ENCODE results near the gene NBPF1.
"Not testable (repeated sequence)": the region's sequence is repeated elsewhere in the genome, so short reads cannot be mapped to it uniquely, and the experiment has no call there.

Gene NBPF1

DNA sequence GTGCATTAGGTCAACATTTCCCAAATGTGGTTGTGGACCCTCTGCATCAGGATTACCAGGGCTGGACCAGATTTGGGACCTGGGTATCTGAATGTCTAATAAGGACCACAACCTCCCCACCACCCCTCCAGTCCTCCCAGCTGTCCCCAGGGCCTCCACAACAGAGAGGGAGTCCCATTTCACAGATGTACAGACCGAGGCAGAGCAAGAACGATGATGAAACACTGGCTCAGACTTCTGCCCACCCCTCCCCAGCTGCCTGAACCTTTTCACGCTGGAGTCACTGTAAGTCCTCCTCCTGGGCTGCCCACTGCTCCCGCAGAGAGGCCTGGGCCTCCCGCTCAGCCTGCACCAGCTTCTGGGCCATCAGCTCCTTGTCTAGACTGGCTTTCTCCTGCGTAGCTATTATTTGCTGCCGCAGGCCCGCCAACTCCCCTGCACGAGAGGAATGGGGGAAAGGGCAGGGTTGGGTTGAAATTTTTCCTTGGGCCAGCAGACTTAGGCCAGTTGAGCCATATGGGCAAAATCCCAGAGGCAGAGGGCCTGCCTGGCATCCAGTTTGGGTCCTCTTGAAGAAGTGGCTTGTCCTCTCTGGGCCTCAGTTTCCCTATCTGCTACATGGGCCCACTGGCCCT lies 8.4 kb upstream of the NBPF1 start:
- not testable (repeated sequence) for DNase-seq (ENCODE audit: low read depth)

DNA sequence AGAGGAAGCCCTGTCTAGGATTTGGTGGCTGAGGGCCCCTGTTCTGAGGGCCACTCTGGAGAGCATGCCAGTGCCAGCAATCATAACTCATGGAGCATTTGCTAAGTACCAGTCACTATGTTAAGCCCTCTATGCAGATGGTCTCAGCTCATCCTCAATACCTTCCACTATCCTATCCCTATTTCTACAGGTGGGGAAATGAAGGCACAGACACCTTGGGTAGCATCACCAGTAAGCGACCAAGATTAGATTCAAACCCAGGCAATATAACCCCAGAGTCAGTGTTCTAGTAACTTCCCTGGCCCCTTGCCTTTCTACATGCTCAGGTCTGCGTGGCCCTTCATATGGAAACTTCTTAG lies 7.9 kb upstream of the NBPF1 start:
- no peak for DNase-seq (ENCODE audit: low read depth)

DNA sequence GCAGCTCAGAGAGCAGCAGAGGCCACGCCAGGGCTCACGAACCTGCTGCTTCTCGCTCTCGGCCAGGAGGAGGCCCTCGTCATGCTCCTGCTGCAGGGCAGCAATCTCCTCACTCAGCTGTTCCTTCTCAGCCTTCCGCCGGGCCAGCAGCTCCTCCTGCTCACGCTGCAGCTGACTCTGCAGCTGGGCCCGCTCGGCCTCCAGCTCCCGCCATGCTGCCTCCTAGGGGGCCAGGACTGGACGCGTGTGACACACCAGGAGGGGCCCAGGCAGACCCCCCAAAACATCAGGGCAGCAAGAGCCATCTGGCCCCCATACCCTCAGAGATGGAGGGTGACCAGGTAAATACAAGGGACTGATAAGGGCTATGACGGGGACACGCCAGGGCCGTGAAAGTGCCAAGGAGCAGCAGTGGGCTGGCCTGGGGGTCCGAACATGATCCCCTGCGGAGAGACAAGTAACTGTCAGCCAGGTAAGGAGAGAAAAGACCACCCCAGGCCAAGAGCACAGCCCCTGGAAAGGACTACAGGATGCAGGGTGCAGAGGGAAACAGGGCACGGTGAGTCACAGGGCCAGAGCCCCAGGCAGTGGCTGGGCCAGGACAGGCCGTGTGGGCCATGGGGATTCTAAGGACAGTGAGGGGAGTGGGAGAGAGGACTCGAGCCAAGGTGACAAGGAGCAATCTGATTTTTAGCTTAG lies 6.6 kb upstream of the NBPF1 start:
- not testable (repeated sequence) for DNase-seq (ENCODE audit: low read depth)

DNA sequence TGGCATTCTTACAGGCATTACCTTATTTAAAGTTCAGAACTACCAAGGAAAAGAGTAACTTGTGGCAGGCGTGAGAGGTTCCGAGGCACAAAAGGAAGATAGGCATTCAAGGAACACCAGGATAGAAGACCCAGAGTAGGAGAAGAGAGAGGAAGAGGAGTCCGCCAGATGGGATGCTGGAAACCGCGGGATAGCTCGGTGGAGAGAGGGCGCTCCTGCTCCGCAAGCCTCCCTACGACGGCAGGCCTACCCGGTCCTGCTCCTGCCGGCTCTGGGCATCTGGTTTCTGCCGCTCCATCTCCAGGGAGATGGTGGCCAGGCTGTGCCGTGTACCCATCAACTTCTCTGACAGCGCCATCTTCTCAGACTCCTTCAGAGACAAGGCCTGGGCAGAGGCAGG lies 5.4 kb upstream of the NBPF1 start:
- no peak for DNase-seq (ENCODE audit: low read depth)

DNA sequence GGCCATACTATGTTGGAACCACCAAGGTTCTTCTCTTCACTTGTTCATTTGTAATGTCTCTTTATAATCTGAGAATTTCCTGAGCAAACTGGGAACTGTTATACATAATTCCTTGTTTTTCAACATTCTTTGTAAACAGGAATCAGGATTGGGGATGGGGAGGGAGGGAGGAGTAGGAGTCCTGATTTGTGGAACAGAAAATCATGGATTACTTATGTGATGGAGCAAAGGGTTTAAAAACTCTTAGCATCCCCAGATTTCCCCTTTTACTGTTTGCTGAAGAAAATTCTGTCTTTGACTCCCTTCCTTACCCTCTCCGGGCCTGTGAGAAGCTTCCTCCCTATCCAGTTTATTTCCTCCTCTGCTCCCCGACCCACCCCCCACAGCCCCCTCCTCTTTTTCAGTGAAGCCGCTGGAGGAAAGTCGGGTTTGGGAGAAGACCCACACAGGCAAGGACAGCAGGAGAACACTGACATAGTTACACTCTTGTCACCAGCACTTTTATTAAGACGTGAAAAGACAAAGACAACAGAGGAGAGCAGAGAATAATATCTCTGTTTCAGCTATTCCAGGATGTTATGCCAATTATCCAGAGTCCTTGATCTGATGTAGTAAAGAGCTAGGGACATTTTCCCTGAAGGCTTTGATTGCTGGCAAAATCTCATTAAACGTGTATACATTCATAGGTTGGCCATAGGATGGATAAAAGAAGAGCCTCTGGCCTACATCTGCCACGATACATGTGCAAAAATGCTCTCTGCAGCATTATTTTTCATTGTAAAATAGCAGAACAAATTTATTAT lies 4.6 kb upstream of the NBPF1 start:
- no peak for DNase-seq (ENCODE audit: low read depth)

DNA sequence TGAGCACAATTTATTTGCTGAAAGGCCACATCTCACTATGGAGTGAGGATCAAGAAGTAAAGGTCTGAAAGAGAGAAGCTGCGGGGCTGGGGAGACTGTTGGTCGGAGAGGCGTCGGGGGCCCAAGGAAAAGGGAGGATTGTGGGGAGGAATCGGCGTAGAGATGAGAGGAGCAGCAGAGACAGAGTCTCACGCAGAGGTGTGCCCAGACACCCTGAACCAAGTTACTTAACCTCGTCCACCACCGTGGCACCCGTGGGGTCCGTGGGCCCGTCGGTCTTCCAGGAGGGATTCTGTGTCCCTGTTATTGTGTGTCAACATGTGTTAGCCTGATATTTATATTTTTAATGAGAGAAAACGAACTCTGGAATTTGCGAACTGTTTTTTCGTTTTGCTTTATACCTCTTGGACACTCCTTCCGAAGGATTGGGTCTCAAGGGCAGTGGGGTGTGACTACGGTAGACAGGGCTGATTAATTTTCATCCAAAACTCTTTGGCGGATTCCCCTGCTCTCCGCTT lies 3.8 kb upstream of the NBPF1 start:
- no peak for DNase-seq (ENCODE audit: low read depth)

DNA sequence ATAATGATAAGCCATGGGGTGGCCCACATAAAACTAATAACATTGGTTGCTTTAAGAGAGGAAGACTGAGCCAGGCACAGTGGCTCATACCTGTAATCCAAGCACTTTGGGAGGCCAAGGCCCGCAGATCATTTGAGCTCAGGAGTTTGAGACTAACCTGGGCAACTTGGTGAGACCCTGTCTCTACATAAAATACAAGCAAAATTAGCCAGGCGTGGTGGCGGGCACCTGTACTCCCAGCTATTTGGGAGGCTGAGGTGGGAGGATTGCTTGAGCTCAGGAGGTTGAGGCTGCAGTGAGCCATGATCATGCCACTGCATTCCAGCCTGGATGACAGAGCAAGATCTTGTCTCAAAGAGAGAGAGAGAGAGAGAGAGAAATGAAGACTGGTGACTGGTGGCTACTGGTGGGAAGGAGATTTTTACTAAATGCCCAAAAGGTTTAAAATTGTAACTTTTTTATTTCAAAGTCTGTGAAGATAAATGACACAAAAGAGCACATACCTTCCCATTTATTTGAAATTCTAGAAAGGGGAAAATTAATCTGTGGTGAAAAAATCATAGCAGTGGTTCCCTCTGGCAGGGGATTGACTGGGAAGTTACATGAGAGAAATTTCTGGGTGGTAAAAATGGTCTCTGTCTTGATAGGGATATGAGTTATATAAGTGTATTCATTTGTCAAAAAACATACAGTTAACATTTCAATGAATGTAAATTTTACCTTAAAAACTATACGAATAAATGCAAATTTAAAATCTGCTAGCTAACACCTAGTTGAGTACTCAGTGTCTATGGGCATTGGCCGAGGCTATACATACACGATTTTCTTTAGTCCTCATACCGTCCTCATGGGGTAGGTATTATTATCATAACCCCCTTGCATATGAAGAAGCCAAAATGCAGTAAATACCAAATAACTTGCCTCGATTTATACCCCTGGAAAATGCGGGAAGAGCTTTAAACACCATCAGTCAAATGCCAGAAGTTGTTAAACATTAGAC lies 2.2 kb upstream of the NBPF1 start:
- DNase-seq (ENCODE audit: low read depth), result no peak

DNA sequence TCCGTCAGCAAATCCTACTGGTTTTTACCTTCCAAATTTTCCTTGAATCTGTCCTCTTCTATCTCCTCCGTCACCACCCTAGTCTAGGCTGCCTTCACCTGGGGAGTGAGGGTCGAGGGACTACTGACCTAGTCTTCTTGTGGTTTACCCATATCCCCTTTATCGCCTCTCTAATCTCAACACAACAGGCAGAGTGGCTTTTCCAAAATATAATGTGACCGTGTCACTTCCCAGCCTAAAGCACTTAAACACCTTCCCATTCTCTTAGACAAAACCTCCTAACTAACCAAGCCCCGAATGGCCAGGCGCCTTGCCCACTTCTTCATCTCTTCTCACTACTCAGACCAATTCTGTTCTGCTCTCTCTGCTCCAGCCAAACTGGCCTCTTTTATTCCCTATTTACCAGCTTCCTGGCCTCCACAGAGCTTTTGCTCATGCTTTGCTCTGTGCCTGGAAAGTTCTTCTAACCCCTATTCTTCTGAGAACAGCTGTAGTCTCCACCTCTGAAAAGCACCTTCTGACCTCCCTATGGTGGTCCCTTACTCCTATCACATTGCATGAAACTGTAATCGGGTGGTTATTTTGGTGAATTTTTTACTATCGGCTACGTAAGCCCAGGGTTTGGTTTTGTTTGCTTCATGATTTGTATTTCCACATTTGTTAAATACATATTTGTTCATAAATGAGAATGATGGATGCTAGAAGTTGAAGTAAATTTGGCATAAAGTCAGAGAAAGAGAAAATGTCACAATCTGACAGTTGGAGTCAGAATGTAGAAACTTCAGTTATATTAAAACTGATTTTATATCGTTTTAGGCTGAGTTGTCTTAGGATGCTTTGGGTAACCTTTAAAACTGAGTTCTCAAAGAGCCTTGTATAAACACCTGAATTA lies 1.2 kb upstream of the NBPF1 start:
- DNase-seq (ENCODE audit: low read depth), result no peak

DNA sequence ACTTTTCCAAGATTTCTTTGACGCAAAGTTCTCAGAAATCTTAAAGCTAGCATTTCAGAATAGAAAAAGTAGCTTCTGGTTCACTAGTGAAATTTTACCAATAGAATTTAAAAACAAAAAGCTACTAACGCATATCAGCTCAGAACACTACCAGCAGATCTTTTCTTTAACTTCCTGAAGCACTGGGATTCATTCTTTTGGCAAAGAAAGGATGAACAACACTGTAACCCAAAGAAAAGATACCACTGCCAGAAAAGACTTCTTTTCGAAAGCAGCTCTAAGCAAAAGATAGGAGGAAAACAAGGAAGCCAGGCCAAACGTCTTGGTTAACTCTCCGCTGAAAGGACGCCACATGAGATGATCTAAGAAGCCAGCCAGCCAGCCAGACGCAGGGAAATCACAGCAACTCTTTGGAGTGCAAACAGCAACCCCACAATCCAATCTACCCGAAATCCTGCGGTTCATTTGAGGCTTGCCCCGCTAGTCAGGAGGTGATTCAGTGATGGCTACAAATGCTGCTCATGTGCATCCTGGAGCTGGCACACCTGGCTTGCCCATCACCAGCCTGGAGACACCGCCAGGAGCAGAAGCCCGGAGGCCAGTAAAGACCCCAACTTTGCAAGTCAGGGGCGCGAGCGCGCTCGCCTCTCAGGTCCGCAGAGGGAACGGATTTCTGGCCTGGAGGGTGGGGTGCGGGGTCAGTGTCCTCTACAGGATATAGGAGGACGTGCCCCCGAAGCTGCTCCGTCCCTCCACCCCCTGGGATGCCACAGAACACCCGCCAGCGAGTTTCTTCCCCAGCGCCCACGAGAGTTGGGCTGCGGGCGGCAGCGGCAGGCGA lies 812 bp downstream of the NBPF1 start:
- DNase-seq (ENCODE audit: low read depth), result no peak

DNA sequence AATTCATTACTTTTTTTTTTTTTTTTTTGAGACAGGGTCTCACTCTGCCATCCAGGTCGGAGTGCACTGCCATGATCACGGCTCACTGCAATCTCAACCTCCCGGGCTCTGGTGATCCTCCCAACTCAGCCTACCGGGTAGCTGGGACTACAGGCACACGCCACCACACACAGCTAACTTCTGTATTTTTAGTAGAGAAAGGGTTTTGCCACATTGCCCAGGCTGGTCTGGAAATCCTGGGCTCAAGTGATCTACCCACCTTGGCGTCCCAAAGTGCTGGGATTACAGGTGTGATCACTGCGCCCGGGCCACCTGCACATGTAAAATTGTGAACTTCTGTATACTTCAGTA lies 1.4 kb downstream of the NBPF1 start:
- not testable (repeated sequence) for DNase-seq (ENCODE audit: low read depth)

DNA sequence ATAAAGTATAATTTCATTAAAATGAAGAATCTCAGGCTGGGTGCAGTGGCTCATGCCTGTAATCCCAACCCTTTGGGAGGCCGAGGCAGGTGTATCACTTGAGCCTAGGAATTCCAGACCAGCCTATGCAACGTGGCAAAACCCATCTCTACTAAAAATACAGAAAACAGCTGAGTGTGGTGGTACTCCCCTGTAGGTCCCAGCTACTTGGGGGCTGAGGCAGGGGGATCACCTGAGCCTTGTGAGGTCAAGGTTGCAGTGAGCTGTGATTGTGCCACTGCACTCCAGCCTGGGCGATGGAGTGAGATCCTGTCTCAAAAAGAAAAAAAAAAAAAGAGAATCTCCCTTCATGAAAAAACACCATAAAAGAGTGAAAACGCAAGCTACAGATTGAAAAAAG lies 2.2 kb downstream of the NBPF1 start:
- not testable (repeated sequence) for DNase-seq (ENCODE audit: low read depth)

DNA sequence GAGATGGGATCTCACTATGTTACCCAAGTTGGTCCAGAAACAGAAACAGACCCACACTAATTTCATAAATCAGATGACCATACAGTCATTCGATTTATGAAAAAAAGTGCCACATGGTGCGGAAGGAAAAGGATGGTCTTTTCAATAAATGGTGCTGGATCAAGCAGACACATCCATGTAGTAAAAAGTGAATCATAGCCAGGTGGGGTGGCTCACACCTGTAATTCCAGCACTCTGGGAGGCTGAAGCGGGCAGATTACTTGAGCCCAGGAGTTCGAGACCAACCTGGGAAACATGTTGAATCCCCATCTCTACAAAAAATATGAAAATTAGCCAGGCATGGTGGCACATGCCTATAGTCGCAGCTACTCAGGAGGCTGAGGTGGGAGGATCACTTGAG lies 2.8 kb downstream of the NBPF1 start:
- DNase-seq (ENCODE audit: low read depth), result not testable (repeated sequence)

DNA sequence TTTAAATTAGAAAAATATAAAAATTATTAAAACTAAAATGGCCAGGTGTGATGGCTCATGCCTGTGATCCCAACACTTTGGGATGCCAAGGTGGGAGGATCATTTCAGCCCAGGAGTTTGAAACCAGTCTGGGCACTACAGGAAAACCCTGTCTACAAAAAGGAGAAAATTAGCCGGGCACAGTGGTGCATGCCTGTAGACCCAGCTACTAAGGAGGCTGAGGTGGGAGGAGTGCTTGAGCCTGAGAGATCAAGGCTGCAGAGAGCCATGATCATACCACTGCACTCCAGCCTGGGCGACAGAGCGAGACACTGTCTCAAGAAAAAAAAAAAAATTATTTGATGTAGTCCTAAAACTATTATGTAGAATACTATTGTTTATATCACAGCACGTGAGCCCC lies 3.6 kb downstream of the NBPF1 start:
- not testable (repeated sequence) for DNase-seq (ENCODE audit: low read depth)

DNA sequence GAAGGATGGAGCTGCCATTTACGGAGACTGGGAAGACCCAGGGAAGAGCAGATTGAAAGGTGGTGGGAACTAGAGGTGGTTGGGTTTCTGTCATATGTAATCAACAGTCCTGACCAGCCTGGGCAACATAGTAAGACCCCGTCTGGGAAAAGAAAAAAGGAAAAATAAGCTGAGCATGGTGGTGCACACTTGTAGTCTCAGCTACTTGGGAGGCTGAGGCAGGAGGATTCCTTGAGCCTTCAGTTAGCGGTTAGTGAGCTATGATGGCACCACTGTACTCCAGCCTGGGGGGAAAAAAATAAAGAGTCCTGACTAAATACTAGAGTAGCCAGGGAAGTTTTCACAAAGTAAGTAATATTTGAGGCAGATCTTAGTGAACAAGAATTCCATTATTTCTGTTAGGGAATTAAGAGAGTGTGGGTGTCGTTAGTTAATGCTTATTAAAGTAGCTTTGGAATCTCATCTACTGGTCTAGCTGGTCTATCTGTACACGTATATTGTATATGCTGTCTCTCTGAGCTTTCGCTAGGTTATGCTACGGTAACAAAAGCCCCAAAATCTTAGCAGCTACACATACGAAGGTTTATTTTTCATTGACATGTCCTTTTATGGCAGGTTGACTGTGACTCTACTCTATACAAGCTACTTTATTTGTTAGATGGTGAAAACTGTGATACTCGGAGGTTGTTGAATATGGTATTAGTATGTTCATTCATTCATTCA lies 4.4 kb downstream of the NBPF1 start:
- DNase-seq (ENCODE audit: low read depth), result no peak

DNA sequence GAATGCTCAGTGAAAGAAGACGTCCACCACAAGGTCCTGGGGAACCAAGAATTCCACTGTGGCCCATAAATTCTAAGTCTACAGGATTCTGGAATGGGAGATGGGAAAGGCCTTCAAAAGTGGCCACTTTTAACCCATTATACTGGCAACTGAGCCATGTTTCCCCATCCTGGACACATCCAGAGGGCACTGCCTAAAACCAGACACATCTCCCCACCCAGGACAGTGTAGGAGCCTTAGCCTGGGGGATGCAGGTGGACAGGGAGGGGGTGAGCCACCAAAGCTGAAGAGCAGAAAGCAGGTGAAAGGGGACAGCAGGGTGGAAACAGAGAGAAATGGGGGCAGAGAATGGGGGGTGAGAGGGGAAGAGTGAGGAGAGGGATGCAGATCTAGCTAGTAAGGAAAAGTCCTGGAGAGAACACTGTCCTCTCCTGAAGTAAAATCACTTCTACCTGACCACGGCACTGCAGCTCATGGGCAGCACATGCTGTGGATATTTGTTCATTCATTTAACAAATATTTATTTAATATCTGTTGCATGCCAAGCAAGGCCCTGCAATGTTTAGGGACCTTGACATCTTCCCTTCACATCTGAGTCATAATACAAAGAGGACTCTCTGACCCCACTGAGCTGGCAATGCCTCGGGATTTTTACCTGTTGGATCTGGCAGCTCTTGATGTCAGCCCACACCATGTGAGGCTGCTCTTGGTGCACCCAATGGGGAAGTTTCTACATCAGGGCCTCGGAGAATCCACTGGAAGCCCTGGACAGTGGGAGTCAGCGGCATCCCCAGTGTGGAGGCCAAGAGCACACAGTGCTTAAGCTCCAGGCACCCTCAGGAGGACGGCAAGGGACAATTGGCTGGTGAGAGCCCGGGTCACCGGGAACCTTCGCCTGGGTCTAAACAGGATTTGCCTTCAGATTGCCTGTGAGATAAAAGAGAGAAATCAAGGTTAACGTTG lies 5.2 kb downstream of the NBPF1 start:
- not testable (repeated sequence) for DNase-seq (ENCODE audit: low read depth)

DNA sequence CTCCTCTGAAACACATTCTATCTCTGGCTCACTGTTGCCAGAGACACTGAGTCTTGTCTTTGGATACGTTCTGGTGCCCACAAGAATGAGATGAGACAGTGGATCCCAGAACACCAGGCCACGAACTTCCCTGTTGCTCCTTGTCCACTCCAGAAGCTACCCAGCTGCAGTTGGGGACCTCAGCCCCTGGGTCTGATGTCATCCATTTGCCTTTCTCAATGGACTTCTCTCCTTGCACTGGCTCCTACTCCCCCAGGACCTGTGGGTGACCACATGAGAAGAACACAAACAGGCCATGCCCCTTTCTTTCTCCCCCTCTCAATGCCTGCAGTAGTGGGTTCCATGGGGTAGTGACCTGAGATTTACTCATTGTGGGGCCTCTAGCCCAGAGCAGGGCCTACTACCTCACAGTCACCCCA lies 5.9 kb downstream of the NBPF1 start:
- no peak for DNase-seq (ENCODE audit: low read depth)

DNA sequence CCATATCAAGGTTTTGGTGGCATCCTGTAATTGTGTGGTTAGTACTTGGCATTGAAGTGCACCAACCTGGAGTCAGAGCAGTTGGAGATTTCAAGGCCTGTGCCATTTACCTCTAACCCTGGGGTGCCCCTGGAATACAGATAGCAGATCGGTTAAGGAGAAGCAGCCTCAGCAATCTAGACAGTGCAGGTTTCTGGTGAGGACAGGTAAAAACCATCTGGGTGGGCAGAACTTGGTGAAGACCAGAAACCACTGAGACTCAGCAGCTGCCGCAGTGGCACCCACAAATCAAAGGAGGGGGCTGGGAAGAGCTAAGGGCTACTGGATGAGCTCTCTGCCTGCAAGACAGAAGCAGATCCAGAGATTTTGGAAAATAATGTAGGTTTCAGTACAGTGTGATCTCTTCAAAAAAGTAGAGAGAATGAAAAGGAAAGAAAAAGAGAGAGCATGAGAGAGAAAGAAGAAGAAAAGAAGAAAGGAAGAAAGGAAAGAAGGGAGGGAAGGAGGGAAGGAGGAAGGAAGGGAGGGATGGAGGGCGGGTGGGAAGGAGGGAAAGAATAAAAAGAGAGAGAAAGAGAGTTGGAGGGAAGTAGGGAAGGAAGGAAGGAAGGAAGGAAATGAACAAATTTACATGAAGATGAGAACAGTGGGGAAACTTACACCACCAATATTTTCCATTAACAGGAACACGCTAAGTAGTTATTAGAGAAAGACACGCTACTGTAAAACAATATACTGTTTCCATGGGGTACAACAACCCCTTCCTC lies 6.5 kb downstream of the NBPF1 start:
- not testable (repeated sequence) for DNase-seq (ENCODE audit: low read depth)
